ENCODE measurements around the gene PTPN6.

Gene PTPN6

DNA sequence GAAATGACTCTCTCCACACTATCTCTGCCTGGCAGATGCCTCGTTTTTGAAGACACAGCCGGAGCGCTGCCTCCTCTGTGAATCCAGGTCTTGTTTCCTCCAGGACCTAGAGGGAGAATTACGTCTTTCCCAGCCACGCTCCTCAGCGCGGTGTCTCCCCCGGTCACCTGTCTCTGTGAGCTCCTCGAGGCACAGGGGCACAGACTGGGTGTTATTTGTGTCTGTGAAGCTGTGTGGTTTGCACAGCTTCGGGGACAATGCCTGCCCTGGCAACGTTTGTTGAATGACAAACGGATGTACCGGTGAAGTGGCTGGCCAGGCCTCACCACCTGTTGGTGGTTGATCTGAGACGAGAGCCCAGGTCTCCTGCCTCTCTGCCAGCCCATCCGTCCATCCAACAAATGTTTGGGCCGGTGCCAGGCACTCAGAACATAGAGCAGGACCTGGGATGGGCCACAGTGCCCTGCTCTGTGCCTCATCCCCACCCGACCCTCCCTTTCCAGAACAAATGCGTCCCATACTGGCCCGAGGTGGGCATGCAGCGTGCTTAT, 6.1 kb downstream of the PTPN6 start:
- DNase-seq: no peak

DNA sequence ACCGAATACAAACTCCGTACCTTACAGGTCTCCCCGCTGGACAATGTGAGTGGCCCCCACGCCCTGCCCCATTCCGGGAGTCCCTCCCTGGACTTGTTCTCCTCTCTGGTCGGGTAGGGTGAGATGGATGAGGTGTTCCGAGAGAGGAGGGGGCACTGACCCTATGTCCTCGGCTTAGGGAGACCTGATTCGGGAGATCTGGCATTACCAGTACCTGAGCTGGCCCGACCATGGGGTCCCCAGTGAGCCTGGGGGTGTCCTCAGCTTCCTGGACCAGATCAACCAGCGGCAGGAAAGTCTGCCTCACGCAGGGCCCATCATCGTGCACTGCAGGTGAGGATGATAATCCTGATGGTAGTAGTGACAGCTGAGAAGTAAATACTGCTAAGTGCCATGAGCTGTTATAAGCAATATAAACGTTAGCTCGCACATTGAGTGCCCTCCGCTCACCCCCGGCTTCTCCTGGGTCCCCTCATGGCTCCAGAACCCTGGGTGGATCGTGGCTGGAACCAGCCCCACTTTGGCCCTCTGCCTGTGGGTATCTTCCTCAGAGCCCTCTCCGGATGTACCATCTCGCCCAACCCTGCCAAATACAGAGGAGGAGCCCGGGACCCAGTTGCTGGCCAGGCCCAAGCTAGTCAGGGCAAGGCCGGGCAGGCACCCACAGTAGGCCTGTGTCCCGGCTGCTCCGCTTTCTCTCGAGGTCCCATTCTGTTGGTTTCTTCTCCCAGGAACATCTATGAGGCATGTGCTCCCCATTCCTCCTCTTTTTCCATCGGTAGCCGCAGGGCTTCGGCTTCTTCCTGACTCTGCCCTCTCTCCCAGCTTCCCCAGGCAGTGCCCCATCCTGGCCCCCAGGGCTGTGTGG, 6.8 kb downstream of the PTPN6 start:
- no peak for DNase-seq

DNA sequence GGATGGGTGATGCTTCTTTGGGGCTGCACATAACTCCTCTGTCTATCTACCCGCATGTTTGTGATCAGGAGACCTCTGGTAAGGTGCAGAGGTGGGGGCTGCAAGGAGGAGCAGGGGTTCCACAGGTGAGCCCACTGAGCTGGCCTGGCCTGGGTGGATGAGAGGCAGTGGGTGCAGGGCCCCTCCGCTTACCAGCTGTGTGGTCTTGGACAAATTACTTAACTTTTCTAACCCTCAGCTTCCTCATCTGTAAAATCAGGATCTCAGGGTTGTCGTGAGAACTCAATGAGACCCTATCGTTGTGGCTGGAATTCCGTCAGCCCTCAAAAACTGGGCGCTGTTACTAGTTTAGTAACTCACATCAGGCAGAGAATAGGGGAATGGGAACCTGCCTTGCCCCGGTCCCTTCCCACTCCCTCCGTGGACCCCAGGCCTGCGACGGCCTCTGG, 7.5 kb downstream of the PTPN6 start:
- no peak for DNase-seq

DNA sequence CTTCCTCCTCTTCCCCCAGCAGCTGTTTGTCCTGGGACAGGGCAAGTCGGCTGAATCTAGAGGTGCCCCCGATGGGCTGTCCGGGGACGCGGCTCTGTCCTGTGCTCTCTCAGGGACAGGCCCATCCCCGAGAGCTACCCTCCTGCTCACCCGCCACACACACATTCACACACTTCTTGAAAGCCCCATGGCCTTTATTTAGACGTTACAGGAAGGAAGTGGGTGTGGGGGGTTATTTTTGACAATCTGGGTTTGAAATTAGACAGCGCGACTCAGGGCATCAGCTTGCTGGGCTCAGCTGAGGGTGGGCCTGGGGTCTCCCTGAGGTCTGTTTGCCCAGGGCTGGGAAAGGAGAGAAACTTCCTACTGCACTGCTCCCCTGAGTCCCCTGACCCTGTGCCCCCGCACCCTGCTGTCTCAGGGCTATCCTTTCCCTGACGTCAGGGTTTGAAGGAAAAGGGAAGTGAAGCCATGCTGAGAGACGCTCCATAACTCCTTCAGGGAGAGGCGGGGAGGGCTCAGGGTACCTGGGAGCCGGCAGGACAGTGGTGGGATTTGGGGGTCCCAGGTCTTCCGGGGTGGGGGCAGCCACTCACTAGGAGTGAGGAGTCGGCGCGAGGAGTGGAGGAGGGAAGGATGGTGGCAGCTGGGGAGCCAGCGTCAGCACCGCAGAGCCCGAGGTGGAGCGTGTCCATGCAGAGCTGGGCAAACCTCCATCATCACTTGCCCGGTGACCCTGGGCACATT, 8.1 kb downstream of the PTPN6 start:
- no peak for DNase-seq

DNA sequence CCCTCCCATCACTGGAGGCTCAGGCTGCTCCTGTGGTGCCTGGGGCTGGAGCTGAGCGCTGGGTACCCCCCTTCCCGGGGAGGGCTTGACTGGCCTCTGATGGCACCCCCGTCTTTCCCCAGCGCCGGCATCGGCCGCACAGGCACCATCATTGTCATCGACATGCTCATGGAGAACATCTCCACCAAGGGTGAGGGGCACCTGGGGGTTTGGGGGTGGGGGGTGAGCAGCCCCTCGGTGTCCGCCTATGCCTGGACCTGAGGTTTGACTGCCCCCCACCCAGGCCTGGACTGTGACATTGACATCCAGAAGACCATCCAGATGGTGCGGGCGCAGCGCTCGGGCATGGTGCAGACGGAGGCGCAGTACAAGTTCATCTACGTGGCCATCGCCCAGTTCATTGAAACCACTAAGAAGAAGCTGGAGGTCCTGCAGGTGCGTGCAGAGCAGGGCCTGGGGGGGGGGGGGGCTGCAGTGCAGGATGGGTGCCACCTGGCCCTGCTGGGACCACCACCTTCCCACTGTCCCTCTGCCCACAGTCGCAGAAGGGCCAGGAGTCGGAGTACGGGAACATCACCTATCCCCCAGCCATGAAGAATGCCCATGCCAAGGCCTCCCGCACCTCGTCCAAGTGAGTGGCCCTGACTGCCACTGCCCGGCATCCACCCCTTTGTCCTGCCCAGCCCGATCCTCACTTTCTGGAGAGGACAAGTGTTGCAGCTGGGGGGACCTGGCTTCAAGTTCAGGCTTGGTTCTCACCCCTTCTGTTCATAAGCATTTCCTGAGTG, 8.8 kb downstream of the PTPN6 start:
- DNase-seq: no peak

DNA sequence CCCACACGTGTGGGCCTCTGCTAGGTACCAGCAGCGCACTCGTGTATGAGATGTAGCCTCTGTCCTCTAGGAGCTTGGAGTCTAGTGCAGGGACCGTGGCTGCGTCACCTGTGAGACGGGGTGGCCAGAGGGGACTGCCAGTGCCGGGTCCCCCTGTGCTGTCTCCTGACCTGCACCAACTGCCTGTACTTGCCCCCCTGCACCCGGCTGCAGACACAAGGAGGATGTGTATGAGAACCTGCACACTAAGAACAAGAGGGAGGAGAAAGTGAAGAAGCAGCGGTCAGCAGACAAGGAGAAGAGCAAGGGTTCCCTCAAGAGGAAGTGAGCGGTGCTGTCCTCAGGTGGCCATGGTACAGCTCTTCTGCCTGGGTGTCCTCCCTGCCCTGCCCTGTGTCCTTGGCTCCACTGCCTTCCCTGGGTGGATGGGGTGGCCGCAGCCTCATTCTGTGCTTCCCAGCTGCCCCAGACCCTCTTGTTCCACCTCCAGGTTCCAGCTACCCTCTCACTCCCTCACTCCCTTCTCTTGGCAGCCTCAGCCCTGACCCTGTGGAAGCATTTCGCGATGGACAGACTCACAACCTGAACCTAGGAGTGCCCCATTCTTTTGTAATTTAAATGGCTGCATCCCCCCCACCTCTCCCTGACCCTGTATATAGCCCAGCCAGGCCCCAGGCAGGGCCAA, 9.6 kb downstream of the PTPN6 start:
- no peak for DNase-seq

DNA sequence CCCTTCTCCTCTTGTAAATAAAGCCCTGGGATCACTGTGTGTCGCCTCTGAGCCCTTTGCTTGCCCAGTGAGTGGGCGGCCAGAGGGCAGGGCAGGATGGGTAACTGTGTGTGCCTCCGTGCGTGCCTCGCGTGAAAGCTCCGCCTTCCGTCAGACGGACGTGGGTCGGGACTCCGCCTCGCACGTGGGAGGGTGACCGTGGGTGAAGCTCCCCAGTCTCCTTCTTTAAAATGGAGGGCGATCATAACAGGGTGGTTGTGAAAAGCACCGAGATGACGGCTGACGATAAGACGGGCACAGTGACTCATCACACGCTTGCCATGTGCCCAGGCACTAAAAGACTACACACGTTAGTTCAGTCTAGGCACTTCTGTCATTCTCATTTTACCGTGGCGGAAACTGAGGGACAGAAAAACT, 10.1 kb downstream of the PTPN6 start:
- DNase-seq: no peak

DNA sequence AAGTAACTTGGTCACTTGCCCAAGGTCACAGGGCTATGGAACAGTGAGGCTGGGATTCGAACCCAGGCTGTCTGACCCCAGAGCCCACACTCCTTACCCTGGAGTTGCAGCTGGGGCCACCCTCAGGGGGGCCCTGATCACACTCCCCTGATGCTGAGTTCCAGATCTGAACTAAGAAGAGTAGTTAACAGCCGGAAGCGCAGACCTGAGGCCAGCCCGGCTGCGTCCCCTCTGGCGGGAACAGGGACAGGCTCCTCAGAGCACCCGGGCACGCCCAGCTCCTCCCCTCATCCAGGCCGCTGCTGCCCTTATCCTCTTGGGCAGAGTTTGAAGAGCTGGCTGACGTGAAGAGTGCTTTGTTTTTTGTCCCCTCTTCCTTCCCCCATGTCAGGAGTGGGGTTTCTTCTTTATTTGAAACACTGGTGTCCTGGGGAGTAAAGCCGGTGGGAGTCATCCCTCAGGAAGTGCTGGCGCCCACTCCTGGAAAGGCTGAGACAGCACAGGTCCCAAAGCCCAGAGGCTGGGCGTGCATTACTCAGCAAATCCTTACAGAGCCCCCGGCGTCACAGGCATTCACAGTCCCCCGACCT, 10.6 kb downstream of the PTPN6 start:
- DNase-seq: peak; percentile 86

DNA sequence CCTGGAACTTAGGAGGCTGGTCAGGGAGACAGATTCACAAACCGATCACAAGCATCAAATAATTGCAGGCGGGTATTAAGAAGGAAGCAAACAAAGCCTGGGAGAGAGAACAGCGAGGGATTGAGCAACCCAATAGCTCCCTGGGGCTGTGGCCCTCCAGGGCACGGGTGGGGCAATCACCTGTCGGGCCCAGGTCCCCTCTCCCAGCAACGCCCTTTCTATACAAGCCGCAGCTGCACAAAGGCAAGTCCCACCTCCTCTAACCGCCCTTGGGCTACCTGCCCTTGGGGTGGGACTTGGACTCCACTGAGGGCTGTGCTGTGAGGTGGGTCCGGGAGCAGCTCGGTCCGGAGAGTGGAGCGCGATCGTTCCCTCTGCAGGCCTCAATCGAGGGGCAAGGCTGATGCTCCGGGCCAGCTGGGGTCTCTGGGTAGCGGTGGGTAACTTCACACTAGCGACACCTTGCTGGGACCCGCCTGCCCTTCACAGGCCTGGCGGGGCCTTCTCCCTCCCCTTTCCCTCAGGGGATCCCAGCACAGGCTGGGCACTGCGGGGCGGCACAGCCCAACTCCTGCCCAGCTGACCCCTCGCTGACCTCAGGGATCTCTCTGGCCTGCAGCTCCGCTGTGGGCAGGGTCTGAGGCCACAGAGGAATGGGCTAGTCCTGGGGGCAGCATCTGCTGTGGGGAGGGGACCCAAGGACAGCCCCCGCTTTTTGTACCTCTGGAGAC, 11.3 kb downstream of the PTPN6 start:
- peak; percentile 82 for DNase-seq

DNA sequence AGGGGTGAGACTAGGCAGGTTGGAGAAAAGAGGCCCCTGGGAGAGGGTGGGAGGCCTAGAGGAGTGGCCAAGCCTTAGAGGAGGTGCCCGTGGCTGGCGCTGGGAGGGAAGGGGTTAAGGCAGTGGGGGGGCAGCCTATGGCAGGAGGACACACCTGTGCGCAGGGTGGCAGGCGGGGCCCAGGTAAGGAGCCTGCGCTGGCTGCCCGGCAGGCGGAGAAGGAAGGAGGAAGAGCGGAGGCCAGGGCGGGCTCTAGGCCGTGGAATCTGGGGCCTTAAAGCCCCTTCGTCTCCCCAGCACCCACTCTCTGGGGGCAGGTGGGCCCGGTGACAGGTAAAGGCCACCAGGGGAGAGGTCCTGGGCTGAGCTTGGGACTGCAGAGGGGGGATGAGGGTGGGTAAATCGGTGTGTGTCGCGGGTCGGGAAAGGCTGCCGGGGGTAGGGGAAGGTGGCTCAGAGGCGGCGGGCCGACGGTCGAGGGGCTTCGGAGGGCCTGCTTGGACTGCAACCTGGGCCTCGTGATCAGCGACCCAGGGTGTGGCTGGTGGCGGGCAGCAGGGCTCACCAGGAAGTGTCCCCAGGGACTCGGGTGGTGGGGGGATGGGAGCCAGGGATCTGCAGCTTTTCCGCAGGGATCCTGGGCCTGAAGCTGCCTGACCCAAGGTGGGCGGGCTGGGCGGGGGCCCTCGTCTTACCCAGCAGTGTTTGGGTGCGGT, 12.0 kb downstream of the PTPN6 start:
- DNase-seq: peak; percentile 93

DNA sequence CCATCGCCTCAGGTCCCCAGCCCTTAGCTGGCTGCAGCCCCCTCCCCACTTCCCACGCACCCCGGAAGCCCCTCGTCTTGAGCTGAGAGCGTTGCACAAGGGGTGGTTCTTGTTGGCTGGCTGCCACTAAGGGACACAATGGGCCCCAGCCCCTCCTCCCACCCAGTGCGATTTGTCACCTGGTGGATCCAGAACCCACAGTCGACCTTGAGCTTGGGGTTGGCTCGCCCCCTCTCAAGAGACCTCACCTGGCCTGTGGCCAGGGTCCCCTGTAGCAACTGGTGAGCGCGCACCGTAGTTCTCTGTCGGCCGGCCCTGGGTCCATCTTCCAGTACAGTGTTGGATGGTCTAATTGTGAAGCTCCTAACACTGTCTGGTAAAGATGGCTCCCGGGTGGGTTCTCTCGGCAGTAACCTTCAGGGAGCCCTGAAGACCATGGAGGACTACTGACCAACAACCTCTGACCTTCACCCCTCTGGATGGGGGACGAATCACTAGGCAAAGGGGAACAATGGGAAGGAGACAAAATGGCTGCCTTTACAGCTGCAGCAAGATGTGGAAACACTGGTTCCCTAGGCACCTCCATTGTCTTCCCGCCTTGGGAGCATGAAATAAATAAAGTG, 12.7 kb downstream of the PTPN6 start:
- DNase-seq: no peak

DNA sequence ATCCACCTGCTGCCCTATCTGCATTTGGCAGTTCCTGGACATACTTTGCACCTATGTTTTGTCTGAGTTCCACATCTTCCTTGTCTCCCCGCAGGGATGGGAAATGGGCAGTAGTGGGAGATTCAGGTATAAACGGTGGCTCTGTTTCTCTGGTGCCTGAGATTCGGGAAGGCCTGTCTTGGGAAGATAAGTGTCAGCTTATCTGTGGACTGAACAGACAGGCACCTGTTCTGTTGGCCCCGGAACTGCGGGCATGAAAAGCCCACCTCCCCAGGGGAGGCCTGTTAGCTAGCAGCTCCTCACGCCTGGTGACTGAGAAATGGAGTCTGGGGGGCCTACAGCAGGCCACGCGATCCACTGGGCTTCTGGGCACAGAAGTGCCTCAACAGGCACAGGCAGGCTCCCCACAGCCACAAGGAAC, 13.5 kb downstream of the PTPN6 start:
- DNase-seq: no peak

DNA sequence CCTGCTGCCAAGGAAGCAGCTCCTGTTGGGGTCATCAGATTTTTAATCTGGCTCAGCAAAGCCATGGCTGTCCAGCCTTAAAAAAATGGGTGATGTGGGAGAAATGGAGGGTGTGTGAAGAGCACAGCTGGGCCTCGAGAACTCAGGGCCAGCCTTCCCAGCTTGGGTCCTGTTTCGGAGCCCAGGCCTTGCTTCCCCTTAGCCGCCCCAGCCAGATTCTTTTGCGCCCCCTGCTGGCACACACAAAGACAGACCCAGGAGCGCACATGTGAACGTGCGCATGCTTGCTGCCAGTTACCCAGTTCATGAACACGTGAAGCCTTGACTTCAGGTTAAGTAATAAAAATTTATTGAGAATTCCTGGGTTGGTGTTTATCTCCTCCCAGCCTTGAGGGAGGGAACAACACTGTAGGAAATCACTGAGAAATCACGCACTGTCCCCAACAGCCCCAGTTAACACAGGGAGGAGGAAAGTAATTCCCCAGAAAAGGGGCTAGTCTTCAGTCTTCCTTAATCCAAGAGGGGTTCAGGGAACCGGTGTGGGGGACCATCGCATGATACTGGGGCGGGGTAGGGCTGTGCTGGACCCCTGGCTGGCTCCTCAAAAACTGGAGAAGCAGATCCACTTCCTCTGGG, 14.0 kb downstream of the PTPN6 start:
- DNase-seq: peak; percentile 91

DNA sequence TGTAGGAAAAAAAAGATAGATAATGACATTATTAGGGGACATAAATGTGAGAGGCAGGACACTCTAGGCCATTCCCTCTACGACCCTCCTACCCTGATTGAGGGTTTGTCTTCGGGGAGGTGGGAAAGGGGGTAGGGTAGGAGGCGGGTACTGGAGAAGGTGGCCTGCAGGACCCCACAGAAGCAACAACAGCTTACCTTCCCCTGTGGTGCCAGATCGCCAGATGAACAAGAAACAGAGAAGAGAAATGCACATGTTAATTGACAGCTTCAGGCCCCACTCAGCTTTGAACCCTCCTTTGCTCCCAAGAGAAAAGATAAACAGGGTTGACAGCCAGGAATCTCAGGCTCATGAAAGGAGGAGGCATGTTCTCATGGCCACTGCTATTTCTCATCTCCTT, 14.6 kb downstream of the PTPN6 start:
- DNase-seq: no peak

DNA sequence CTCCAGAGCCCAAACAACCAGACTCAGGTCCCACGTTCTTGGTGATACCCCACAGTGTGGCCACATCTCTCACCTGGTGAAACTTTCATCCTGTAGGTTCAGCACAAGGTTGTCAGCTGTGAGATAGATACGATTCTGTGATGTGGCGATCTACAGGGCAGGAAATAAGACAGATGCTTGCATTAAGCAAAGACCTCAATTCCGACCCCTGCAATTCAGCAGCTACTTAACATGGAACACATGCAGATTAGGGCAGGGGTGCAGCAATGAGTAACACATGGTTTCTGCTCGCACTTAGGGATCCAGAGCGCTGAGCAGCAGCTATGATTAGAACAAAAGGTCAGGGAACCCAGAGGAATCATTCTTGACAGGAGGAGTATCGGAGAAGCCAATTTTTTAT, 15.2 kb downstream of the PTPN6 start:
- no peak for DNase-seq

DNA sequence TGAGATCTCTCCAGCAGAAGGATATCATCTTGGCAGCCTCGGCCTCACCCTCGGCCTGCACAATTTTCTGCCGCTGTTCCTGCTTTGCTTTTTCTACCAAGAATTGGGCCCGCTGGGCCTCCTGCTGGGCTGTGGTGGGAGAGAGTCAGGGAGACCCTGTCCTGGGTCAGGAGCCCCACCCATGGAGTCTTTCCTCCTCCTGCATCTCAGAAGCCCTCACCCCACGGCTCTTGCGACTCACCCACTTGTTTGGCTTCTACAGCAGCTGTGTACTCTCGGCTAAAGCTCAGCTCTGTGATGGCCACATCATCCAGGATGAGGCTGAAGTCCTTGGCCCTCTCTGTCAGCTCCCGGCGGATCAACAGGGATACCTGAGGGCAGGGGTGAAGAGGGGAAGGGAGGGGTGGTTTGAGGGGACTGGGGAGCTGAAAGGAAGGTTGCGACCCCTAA, 16.5 kb downstream of the PTPN6 start:
- no peak for DNase-seq

DNA sequence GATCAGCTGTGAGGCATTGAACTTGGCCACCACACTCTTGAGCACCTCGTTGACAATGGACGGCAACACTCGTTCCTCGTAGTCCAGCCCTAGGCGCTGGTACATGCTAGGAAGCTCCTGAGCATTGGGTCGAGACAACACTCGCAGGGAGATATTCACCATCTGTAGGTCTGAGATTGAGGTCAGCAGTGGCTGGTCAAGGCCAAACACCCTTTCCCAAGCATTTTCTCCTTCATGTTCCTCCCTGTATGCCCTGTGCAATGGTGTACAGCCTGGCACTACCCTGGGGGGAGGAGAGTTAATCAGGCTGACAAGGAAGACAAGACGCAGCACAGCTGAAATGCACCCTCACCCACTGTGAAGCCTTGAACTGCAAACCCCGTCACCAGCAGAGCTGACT, 17.3 kb downstream of the PTPN6 start:
- DNase-seq: no peak

DNA sequence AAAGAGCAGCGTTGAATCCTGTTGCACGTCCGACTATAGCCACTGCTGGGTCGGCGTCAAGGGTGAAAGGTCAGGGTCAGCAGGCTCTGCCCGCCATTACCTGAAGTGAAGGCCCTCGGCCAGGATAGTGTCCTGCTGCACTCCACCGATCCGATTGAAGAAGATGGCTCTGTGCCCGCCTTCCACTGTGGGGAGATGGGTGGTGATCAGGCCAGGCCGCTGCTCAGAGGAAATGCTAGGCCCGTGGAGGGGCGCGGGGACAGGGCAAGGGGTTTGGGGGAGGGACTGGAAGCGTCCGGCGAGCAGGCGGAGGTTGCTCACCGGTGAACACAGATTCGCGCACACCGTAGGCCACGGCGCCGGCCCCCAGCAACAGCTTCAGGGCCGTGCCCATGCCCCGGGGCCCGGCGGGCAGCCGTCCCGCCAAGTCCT, 19.0 kb downstream of the PTPN6 start:
- no peak for DNase-seq

DNA sequence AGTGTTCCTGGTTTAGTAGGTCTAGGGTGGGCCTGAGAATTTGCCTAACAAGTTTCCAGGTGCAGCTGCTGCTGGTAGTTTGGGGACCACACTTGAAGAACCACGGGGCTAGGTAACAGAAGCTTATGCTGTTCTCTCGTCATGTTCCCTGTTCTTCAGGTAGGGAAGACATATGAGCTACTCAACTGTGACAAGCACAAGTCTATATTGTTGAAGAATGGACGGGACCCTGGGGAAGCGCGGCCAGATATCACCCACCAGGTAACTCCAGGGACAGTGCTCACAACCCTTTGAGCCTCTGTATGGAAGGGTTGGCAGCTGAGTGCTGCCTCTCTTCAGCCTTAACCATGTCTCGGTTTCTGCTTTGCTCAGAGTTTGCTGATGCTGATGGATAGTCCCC, 23.0 kb downstream of the PTPN6 start:
- no peak for DNase-seq

All from NCI-H2107 (cell line).